ENCODE measurements around the gene DNAJC6.

- TF ChIP-seq CTCF (conservative IDR thresholded peaks at IDR 0.05; ENCODE audit: low read length) (no peak), EZH2phosphoT487 (IDR thresholded peaks at IDR 0.05; ENCODE audit: borderline replicate concordance) (no peak)
Observed at GRCh38 chr1:65289449-65289848, 19.9 kb upstream of the DNAJC6 start.
